PC-9 (cell line): ENCODE results near the gene DLGAP4. TPM values are rescaled to one million over a fixed set of nuclear protein-coding genes. Genes with fewer than 3 reads are reported as not detected.

Experiments
- BruUV-seq: library from RNA; stranded (reverse); fragments of 400-500 nt; replicated peaks from 2 replicates; lab custom pipeline; 2021; lab: Mats Ljungman, UMichigan
- CTCF ChIA-PET: fragments of 300-600 bp; sonication (Branson Sonifier 250); formaldehyde crosslinking; loops from one replicate; lab custom pipeline; 2022; ENCODE audit warnings: antibody characterized with exemption; lab: Charles Lee
- POLR2A ChIA-PET: fragments of 300-600 bp; sonication (Branson Sonifier 250); formaldehyde crosslinking; loops from one replicate; lab custom pipeline; 2022; ENCODE audit warnings: antibody characterized with exemption; ENCODE audit not compliant: unreplicated experiment; lab: Charles Lee
- DNase-seq, 2 experiments: peaks; one replicate each; pipeline versions ENCODE4 v3.0.0 to v3.0.0-alpha.2; 2015 to 2022; ENCODE audit warnings: mixed read lengths in 1 of 2
- H2AFZ ChIP-seq: fragments of 200-600 bp; sonication (generic); 2 replicates; pipeline ENCODE4 v1.8.1; 2017; ENCODE audit warnings: antibody characterized with exemption
- H3F3A ChIP-seq: fragments of 200-600 bp; sonication (generic); 2 replicates; pipeline ENCODE4 v1.8.1; 2017; ENCODE audit warnings: antibody characterized with exemption, mild to moderate bottlenecking, low read depth; ENCODE audit not compliant: insufficient read depth
- H3K27ac ChIP-seq: fragments of 200-600 bp; sonication (generic); 2 replicates; pipeline ENCODE4 v1.6.1; 2016; ENCODE audit warnings: mixed run types
- H3K27me3 ChIP-seq: fragments of 200-600 bp; sonication (generic); 2 replicates; pipeline ENCODE4 v1.6.1; 2016; ENCODE audit warnings: low read depth, mixed run types; ENCODE audit not compliant: insufficient read depth
- H3K36me3 ChIP-seq: fragments of 200-600 bp; sonication (generic); 2 replicates; pipeline ENCODE4 v1.6.1; 2016; ENCODE audit warnings: low read depth, mixed run types
- H3K4me1 ChIP-seq: fragments of 200-600 bp; sonication (generic); replicated peaks from 2 replicates; pipeline ENCODE4 v1.6.1; 2016; ENCODE audit warnings: mixed run types; ENCODE audit not compliant: insufficient read depth
- H3K4me2 ChIP-seq: fragments of 200-600 bp; sonication (generic); 2 replicates; pipeline ENCODE4 v1.6.1; 2017; ENCODE audit warnings: mixed run types
- H3K4me3 ChIP-seq: fragments of 200-600 bp; sonication (generic); 2 replicates; pipeline ENCODE4 v1.6.1; 2016; ENCODE audit warnings: mixed run types
- H3K79me2 ChIP-seq: fragments of 200-600 bp; sonication (generic); 2 replicates; pipeline ENCODE4 v1.6.1; 2017; ENCODE audit warnings: low read depth, mixed run types
- H3K9me2 ChIP-seq: fragments of 200-600 bp; sonication (generic); 2 replicates; pipeline ENCODE4 v1.8.1; 2017; ENCODE audit warnings: mild to moderate bottlenecking; ENCODE audit not compliant: insufficient read depth
- H3K9me3 ChIP-seq: fragments of 200-600 bp; sonication (generic); 2 replicates; pipeline ENCODE4 v1.8.1; 2016; ENCODE audit warnings: low read depth; ENCODE audit not compliant: insufficient read depth
- H4K20me1 ChIP-seq: fragments of 200-600 bp; sonication (generic); 2 replicates; pipeline ENCODE4 v1.8.1; 2017; ENCODE audit not compliant: insufficient read depth
- EZH2 ChIP-seq: fragments of 200-600 bp; sonication (generic); IDR thresholded peaks from 2 replicates; pipeline ENCODE4 v1.8.0; 2017; ENCODE audit warnings: antibody characterized with exemption, low read depth
- intact Hi-C: fragments of 100-400 bp; cut with micrococcal nuclease; formaldehyde crosslinking; loops from one replicate; pipeline ENCODE4 v1.10.0; 2022; ENCODE audit not compliant: unreplicated experiment
- total RNA-seq: library from RNA; stranded (reverse); gene quantifications from 2 replicates; pipeline ENCODE4 v1.2.3, GENCODE V29; 2021
- TF ChIP-seq, protein P1 (sequence below): fragments of 200-600 bp; sonication (generic); conservative IDR thresholded peaks from 2 replicates; pipeline ENCODE4 v1.6.1; 2017; ENCODE audit warnings: mixed run types, antibody characterized with exemption, mild to moderate bottlenecking, moderate library complexity

DLGAP4 gene
- total RNA-seq, 1 experiment from 2014 or later, result 62.6 TPM

DNA sequence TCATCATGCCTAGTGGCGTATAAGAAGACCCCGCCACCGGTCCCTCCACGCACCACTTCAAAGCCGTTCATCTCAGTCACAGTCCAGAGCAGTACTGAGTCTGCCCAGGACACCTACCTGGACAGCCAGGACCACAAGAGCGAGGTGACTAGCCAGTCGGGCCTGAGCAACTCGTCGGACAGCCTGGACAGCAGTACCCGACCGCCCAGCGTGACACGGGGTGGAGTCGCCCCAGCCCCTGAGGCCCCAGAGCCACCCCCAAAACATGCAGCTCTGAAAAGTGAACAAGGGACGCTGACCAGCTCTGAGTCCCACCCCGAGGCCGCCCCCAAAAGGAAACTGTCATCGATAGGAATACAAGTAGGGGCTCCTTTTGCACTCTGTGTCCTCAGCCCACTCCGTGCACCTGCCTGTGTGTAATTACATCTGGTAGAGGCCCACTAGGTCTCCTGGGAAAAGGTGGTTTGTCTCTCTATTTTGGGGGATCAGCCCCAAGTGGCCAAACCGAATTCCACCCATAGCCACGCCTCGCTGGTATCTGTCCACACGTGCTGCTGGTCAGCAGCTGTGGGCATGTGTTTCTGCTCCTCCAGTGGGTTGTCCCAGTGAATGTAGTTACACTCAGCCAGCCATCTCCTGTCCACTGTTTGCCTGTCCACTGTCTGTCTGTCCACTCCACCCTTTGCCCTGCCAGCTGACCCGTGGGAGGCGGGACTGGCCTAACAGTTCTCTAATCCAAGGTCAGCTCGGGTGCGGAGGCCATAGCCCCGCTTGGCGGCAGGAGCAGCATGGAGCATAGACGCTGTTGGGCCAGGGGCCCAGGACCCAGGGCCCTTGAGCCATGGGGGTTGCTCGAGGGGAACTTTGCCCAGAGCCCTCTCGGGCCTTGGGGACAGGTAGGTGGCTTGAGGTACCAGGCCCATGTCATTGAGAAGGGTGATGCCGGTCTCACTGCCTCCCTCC is 190.8 kb downstream of the DLGAP4 start:
- no peaks in the 10 kb centered on the region for H3K9me3 ChIP-seq
- intact Hi-C loops, result no loop called here
- no peak overlapping the region for H3K4me3 ChIP-seq
- H3K9me2 ChIP-seq, result no peaks in the 10 kb centered on the region
- ChIA-PET POLR2A (no interaction called here), CTCF (interaction anchor here (0.6 kb wide), 1 partner anchor 9 kb away, joined by 3 read pairs; no protein-coding TSS in a partner anchor)
- H3K4me2 ChIP-seq, result no peak overlapping the region
- no peaks in the 10 kb centered on the region for H3K36me3 ChIP-seq
- no peak for DNase-seq
- TF ChIP-seq, protein P1, sequence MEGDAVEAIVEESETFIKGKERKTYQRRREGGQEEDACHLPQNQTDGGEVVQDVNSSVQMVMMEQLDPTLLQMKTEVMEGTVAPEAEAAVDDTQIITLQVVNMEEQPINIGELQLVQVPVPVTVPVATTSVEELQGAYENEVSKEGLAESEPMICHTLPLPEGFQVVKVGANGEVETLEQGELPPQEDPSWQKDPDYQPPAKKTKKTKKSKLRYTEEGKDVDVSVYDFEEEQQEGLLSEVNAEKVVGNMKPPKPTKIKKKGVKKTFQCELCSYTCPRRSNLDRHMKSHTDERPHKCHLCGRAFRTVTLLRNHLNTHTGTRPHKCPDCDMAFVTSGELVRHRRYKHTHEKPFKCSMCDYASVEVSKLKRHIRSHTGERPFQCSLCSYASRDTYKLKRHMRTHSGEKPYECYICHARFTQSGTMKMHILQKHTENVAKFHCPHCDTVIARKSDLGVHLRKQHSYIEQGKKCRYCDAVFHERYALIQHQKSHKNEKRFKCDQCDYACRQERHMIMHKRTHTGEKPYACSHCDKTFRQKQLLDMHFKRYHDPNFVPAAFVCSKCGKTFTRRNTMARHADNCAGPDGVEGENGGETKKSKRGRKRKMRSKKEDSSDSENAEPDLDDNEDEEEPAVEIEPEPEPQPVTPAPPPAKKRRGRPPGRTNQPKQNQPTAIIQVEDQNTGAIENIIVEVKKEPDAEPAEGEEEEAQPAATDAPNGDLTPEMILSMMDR, result no peak
- no peak for TF ChIP-seq EZH2
- H3F3A ChIP-seq, result no peaks in the 10 kb centered on the region
- no peaks in the 10 kb centered on the region for H3K27me3 ChIP-seq
- H2AFZ ChIP-seq, result no peak overlapping the region
- peaks cover 7% of the 10 kb centered on the region for H4K20me1 ChIP-seq
- no TSS peak for BruUV-seq
- H3K79me2 ChIP-seq, result no peaks in the 10 kb centered on the region; the same call in 1 of the 2 replicates
- H3K4me1 ChIP-seq, result no peaks in the 10 kb centered on the region
- H3K27ac ChIP-seq, result no peak overlapping the region

DNA sequence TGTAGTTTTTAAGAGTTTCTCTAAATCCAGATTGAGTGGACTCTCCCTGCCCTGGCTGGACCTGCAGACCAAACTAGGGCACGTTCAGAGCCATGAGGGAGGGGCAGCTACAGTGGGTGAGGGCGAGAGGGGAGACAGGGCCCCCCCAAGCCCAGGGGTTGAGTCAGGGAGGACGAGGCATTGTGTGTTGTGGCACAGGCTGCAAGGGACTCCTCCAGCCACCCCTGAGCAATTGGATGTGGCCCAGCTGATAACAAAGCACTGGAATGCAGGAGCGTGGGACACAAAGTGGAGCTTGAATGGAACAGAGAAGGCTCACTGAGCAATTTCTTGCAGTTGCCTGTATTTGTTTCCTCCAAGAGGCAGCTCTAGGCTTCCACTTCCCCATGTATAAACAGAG is 191.7 kb downstream of the DLGAP4 start:
- no TSS peak for BruUV-seq
- POLR2A ChIA-PET, result no interaction called here
- intact Hi-C loops, result no loop called here
- Histone ChIP-seq H3K4me1 (no peaks in the 10 kb centered on the region), H3K4me2 (no peak overlapping the region), H3K79me2 (no peaks in the 10 kb centered on the region), H3K9me3 (no peaks in the 10 kb centered on the region), H3K9me2 (no peaks in the 10 kb centered on the region), H3K36me3 (no peaks in the 10 kb centered on the region), H4K20me1 (peaks cover 4% of the 10 kb centered on the region; the same call in 1 of the 2 replicates), H3K27me3 (no peaks in the 10 kb centered on the region), H3K4me3 (no peak overlapping the region), H2AFZ (no peak overlapping the region), H3F3A (no peaks in the 10 kb centered on the region), H3K27ac (no peak overlapping the region)
- CTCF ChIA-PET, result no interaction called here
- DNase-seq, result no peak
- TF ChIP-seq EZH2, result no peak
- TF ChIP-seq, protein P1, result no peak

DNA sequence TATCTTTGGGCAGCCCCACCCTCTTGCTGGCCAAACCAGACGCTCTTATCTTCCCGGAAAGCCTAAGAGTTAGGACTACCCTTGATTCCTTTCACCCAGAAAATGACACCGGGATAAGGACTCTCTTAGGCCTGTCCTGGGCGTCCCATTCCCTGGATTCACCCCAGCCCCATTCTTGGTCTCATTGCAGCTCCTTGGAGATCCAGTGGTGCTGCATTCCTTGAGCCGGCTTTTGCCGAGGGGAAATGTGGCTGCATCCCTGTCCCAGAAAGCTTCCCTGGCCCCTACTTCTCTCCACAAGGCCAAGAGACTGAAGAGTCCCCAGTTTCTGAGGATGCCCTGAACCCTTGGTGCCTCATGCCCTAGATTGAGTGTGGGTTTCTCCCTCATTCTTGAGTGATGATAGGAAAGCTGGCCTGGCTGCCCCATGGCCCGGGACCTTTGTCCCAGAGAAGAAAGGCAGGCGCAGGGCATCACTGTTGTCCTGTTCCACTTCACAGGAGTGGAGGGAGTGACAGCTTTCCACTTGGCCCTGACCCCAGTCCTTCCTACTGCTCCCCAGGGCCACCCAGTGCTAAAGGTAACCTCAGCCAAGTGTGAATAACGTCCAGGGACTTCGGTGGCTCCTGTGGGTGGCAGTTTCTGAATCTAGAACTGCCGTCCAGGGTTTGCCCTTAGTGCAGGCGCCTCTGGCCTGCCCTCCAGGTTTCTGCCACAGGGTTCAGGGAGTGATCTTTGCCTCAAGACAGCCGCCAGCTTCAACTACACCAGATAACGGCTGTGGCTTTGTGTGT is 192.4 kb downstream of the DLGAP4 start:
- BruUV-seq, result no TSS peak
- H3K36me3 ChIP-seq, result no peaks in the 10 kb centered on the region
- ChIA-PET POLR2A (no interaction called here), CTCF (no interaction called here)
- H4K20me1 ChIP-seq, result peaks cover 4% of the 10 kb centered on the region; the same call in 1 of the 2 replicates
- H3K27ac ChIP-seq, result no peak overlapping the region
- no peaks in the 10 kb centered on the region for H3K27me3 ChIP-seq
- H3K4me1 ChIP-seq, result no peaks in the 10 kb centered on the region
- H2AFZ ChIP-seq, result no peak overlapping the region
- H3K4me3 ChIP-seq, result no peak overlapping the region
- no peaks in the 10 kb centered on the region for H3K9me2 ChIP-seq
- intact Hi-C loops, result no loop called here
- H3K4me2 ChIP-seq, result no peak overlapping the region
- TF ChIP-seq EZH2, result no peak
- TF ChIP-seq, protein P1, result no peak
- DNase-seq, result no peak
- H3K79me2 ChIP-seq, result no peaks in the 10 kb centered on the region
- no peaks in the 10 kb centered on the region for H3F3A ChIP-seq
- no peaks in the 10 kb centered on the region for H3K9me3 ChIP-seq
